Muscle layer of colon (tissue), 2 donors: ENCODE results near the gene HES5.

Experiments
- H3K27ac ChIP-seq: one replicate; pipeline ENCODE4 v1.7.0; 2013; ENCODE audit warnings: low read depth, mild to moderate bottlenecking, low read length, moderate library complexity
- H3K27me3 ChIP-seq, 2 donors: one replicate each; pipeline ENCODE4 v1.7.0; 2013; ENCODE audit warnings: low read length in 2 of 2, mild to moderate bottlenecking in 2 of 2; ENCODE audit not compliant: insufficient read depth in 2 of 2, control insufficient read depth in 1 of 2
- H3K36me3 ChIP-seq: one replicate; pipeline ENCODE4 v1.7.0; 2013; ENCODE audit warnings: mild to moderate bottlenecking, low read length; ENCODE audit not compliant: insufficient read depth
- H3K4me1 ChIP-seq: one replicate; pipeline ENCODE4 v1.7.0; 2013; ENCODE audit warnings: mild to moderate bottlenecking, low read length; ENCODE audit not compliant: insufficient read depth
- H3K4me3 ChIP-seq, 2 donors: one replicate each; pipeline ENCODE4 v1.7.0; 2013; ENCODE audit warnings: low read length in 2 of 2, low read depth in 1 of 2, mild to moderate bottlenecking in 1 of 2, moderate library complexity in 1 of 2
- H3K9ac ChIP-seq: one replicate; pipeline ENCODE4 v1.7.0; 2013; ENCODE audit warnings: low read length
- H3K9me3 ChIP-seq: one replicate; pipeline ENCODE4 v1.7.0; 2013; ENCODE audit warnings: mild to moderate bottlenecking, low read length
- donor health status: abdominal sarcoma.
- donor health status: Adenocarcinoma of cecum.

The HES5 gene

DNA sequence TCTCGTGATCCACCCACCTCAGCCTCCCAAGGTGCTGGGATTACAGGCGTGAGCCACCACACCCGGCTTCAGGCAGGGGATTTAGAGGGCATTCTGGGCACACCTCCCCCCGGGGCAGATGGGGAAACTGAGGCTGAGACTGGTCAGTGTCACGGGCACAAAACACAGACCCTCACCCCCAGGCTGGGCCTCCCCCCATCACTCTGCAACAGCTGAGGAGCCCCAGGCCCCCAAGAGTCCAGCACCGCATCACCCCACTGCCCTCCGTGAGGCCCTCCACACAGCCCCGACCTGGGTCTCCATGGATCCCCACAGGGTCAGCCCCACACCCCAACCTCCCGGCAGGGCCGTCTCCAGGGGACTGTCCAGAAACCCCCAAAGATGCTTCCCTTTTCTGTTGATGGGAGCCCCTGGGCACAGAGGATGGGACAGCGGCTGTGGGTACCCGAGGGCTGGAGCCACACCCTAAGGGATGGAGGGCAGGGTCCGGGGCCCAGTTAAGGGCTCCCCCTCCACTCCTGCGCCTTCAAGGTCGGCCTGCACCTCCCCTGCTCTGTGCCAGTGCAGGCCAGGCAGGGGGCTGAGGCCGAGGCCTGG, 37.1 kb upstream of the HES5 start:
- Histone ChIP-seq H3K9ac (no peak overlapping the region), H3K4me3 (no peak overlapping the region), H3K36me3 (peaks cover 8% of the 10 kb centered on the region), H3K27me3 (peaks cover 0 to 26% of the 10 kb centered on the region in 2 donors), H3K4me1 (no peaks in the 10 kb centered on the region), H3K27ac (no peak overlapping the region), H3K9me3 (no peaks in the 10 kb centered on the region)

- Histone ChIP-seq H3K9ac (no peak overlapping the region), H3K4me3 (no peak overlapping the region), H3K27me3 (peaks cover 0 to 25% of the 10 kb centered on the region in 2 donors), H3K36me3 (peaks cover 8% of the 10 kb centered on the region), H3K4me1 (no peaks in the 10 kb centered on the region), H3K27ac (no peak overlapping the region), H3K9me3 (no peaks in the 10 kb centered on the region)
Measured at GRCh38 chr1:2566101-2567045, 36.3 kb upstream of the HES5 start.

- no peaks in the 10 kb centered on the region for H3K4me1 ChIP-seq
- H3K36me3 ChIP-seq: peaks cover 8% of the 10 kb centered on the region
- no peak overlapping the region for H3K27ac ChIP-seq
- H3K4me3 ChIP-seq: no peak overlapping the region
- no peaks in the 10 kb centered on the region for H3K9me3 ChIP-seq
- H3K9ac ChIP-seq: no peak overlapping the region
- H3K27me3 ChIP-seq: peaks cover 0 to 15% of the 10 kb centered on the region in 2 donors
Measured at GRCh38 chr1:2564815-2565374, 34.8 kb upstream of the HES5 start.

- Histone ChIP-seq H3K9ac (no peak overlapping the region), H3K27me3 (peaks cover 0 to 15% of the 10 kb centered on the region in 2 donors), H3K4me3 (no peak overlapping the region), H3K27ac (no peak overlapping the region), H3K9me3 (no peaks in the 10 kb centered on the region), H3K36me3 (peaks cover 8% of the 10 kb centered on the region), H3K4me1 (no peaks in the 10 kb centered on the region)
Measured at GRCh38 chr1:2564006-2564814, 34.1 kb upstream of the HES5 start.

GRCh38 chr1:2563205-2563604, 33.1 kb upstream of the HES5 start:
- Histone ChIP-seq H3K4me1 (peaks cover 5% of the 10 kb centered on the region), H3K36me3 (peaks cover 18% of the 10 kb centered on the region), H3K9me3 (no peaks in the 10 kb centered on the region)

DNA sequence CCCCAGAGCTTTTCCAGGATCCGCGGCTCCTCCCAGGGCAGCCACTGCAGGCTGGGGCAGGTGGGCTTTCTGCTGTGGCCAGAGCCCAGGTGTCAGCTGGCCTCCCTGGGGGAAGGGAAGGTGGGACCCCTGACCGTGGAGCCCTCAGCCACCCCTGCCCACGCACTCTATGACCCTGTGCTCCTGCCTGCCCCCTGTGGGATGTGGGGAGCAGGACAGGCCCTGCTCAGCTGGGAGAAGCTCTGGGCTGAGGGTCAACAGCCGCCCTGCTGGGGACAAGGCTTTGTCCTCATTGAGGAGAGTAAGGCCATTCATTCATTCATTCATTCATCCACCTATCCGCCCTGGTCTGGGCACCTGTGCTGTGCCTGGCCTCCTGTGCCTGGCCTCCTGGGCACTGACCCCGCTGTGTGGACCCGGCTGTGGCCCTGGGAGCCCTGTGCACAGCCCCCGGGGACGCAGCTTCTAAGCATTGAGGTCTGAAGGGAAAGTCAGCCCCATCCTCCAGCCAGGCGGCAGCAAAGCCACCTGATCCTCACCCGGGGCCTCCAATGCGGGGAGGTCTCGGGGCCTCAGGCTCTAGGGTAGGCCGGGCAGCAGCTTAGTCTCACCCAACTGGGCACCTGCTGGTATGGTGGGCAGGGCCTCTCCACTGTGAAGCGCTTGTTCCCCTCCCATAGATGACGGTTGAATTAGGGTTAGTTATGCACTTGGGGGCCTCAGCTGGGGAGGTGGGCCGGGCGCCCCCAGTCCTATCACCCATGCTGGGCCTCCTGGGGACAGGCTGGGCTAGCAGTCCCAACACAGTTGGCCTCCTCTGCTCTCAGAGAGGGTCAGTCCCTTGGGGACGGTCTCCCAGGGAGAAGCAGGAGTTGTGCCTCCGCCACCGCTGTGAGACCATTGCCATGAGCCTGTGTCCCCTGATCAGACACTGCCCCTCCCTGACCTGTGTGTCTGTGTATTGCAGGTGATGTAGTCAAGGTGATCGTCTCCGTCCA, 32.1 kb upstream of the HES5 start:
- Histone ChIP-seq H3K36me3 (peaks cover 18% of the 10 kb centered on the region), H3K4me1 (peaks cover 14% of the 10 kb centered on the region), H3K9me3 (no peaks in the 10 kb centered on the region), H3K9ac (no peak overlapping the region), H3K27me3 (peaks cover 0 to 11% of the 10 kb centered on the region in 2 donors), H3K4me3 (no peak overlapping the region), H3K27ac (no peak overlapping the region)

More at GRCh38 chr1:2563205-2563604, 33.1 kb upstream of the HES5 start:
- peaks cover 0 to 15% of the 10 kb centered on the region in 2 donors for H3K27me3 ChIP-seq
- no peak overlapping the region for H3K9ac ChIP-seq
- no peak overlapping the region for H3K4me3 ChIP-seq
- H3K27ac ChIP-seq: no peak overlapping the region

DNA sequence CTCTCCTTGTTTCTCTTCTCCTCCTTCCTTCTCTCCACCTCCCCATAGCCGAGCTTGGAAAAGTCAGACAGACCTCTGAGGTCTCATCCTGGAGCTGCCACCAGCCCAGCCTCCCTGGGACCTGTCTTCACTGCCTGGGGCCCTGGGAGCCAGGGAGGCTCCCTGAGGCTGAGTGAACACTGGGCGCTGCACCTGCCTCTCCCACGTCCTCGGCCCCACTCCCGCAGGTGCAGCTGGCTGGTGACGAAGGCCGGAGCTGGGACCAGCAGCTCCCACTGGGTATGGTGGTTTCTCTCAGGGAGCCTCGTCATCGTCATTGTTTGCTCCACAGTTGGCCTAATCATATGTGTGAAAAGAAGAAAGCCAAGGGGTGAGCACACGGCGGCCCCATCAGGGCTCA, 31.4 kb upstream of the HES5 start:
- Histone ChIP-seq H3K27me3 (peaks cover 0 to 7% of the 10 kb centered on the region in 2 donors), H3K27ac (no peak overlapping the region), H3K4me1 (peaks cover 18% of the 10 kb centered on the region), H3K9me3 (no peaks in the 10 kb centered on the region), H3K4me3 (no peak overlapping the region), H3K9ac (no peak overlapping the region), H3K36me3 (peaks cover 18% of the 10 kb centered on the region)

DNA sequence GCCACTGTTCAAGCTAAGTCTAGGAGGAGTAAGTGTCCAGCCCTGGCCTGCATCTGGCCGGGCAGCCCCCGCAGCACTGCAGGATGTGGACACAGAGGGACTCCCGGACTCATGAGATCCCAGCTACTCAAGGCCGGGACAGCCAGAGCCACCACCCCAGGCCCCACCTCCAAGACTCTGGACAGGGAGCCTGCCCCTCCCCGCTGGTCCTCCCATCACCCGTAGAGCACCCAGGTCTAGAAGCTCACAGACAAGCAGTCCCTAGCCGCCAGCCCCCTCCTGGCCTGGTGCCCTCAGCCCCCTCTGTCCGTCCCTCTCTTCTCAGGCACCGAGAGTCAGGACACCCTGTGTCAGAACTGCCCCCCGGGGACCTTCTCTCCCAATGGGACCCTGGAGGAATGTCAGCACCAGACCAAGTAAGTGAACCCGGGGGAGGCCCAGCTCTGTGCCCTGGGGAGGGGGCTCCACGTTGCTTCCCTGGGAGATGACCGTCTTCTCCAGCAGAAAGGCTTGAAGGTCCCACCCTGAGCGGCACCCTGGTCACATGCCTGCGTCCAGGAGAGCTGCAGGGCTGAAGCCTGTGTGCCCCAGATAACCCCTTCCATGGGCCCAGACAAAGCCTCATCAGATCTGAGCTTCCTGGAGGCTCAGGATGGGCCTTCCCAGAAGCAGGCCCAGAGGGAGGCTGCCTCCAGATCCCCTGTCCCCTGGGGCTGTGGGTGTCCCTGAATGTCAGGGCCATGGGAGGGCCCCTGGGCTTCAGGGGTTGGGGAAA, 30.4 kb upstream of the HES5 start:
- no peak overlapping the region for H3K4me3 ChIP-seq
- no peak overlapping the region for H3K27ac ChIP-seq
- no peaks in the 10 kb centered on the region for H3K27me3 ChIP-seq
- no peaks in the 10 kb centered on the region for H3K9me3 ChIP-seq
- peaks cover 18% of the 10 kb centered on the region for H3K4me1 ChIP-seq
- H3K36me3 ChIP-seq: peaks cover 18% of the 10 kb centered on the region
- no peak overlapping the region for H3K9ac ChIP-seq

- H3K9ac ChIP-seq: no peak overlapping the region
- no peak overlapping the region for H3K4me3 ChIP-seq
- H3K27ac ChIP-seq: no peak overlapping the region
- peaks cover 18% of the 10 kb centered on the region for H3K36me3 ChIP-seq
- no peaks in the 10 kb centered on the region for H3K27me3 ChIP-seq
- H3K4me1 ChIP-seq: peaks cover 24% of the 10 kb centered on the region
- no peaks in the 10 kb centered on the region for H3K9me3 ChIP-seq
Measured at GRCh38 chr1:2559509-2560298, 29.6 kb upstream of the HES5 start.
